H1 (cell line): ENCODE results near the gene TAS2R46. TPM values are rescaled to one million over a fixed set of nuclear protein-coding genes. Genes with fewer than 3 reads are reported as not detected.

Experiments
- CTCF ChIA-PET: fragments of 300-600 bp; sonication (Branson Sonifier 250); formaldehyde crosslinking; loops from one replicate; lab custom pipeline; 2021; ENCODE audit not compliant: partially characterized antibody; lab: Charles Lee
- POLR2A ChIA-PET: fragments of 300-600 bp; sonication (Branson Sonifier 250); formaldehyde crosslinking; loops from one replicate; lab custom pipeline; 2021; ENCODE audit warnings: inconsistent platforms; ENCODE audit not compliant: partially characterized antibody; lab: Charles Lee
- DNase-seq, 2 experiments: peaks; one replicate each; pipeline versions ENCODE4 v3.0.0 to v3.0.0-alpha.2; 2010 to 2022; ENCODE audit warnings: low spot score in 2 of 2, low read depth in 1 of 2, mixed read lengths in 1 of 2
- FAIRE-seq: peaks from 2 replicates; lab custom pipeline; 2011; peaks lifted over from hg19 to GRCh38; lab: Jason Lieb, UNC
- H2AFZ ChIP-seq: 2 replicates; pipeline ENCODE4 v1.8.1; 2012; ENCODE audit warnings: low read length, inconsistent platforms
- H2AK5ac ChIP-seq: 2 replicates; pipeline ENCODE4 v1.6.1; 2013; ENCODE audit warnings: low read depth, low read length
- H2BK120ac ChIP-seq: replicated peaks from 2 replicates; pipeline ENCODE3; 2013; ENCODE audit warnings: low read depth, low read length, inconsistent platforms
- H2BK12ac ChIP-seq: 2 replicates; pipeline ENCODE4 v1.6.1; 2013; ENCODE audit warnings: low read depth, low read length
- H2BK15ac ChIP-seq: 2 replicates; pipeline ENCODE4 v1.6.1; 2013; ENCODE audit warnings: low read length
- H2BK20ac ChIP-seq: 2 replicates; pipeline ENCODE4 v1.6.1; 2013; ENCODE audit warnings: low read length
- H2BK5ac ChIP-seq: 2 replicates; pipeline ENCODE4 v1.6.1; 2013; ENCODE audit warnings: low read depth, low read length
- H3K14ac ChIP-seq: 2 replicates; pipeline ENCODE4 v1.6.1; 2013; ENCODE audit warnings: inconsistent platforms; ENCODE audit not compliant: insufficient read length
- H3K18ac ChIP-seq: 2 replicates; pipeline ENCODE4 v1.6.1; 2013; ENCODE audit warnings: low read length; ENCODE audit errors: extremely low read depth
- H3K23ac ChIP-seq: 2 replicates; pipeline ENCODE4 v1.6.1; 2013; ENCODE audit warnings: inconsistent platforms; ENCODE audit not compliant: insufficient read length
- H3K23me2 ChIP-seq: 2 replicates; pipeline ENCODE4 v1.6.1; 2013; ENCODE audit warnings: low read depth, low read length
- H3K27ac ChIP-seq: 2 replicates; pipeline ENCODE4 v1.6.1; 2011; ENCODE audit warnings: low read depth, low read length, inconsistent platforms
- H3K27me3 ChIP-seq, 4 experiments: replicated peaks in 1 of 4; 1 replicate in 1 of 4; 2 replicates in 3 of 4; pipeline versions ENCODE4 v1.6.1 to v1.8.1; 2011 to 2013; ENCODE audit warnings: low read length in 3 of 4, mild to moderate bottlenecking in 3 of 4, inconsistent platforms in 2 of 4, mixed read lengths in 2 of 4, moderate library complexity in 1 of 4; ENCODE audit not compliant: control insufficient read depth in 3 of 4, insufficient read depth in 3 of 4; ENCODE audit errors: extremely low read depth in 1 of 4
- H3K36me3 ChIP-seq, 4 experiments: 2 replicates each; pipeline versions ENCODE4 v1.6.1 to v1.8.1; 2011 to 2013; ENCODE audit warnings: mild to moderate bottlenecking in 4 of 4, low read length in 3 of 4, moderate library complexity in 2 of 4, control low read depth in 1 of 4, inconsistent platforms in 1 of 4; ENCODE audit not compliant: insufficient read depth in 4 of 4, control insufficient read depth in 2 of 4
- H3K4ac ChIP-seq: replicated peaks from 2 replicates; pipeline ENCODE3; 2013; ENCODE audit warnings: low read length, low read depth, mixed read lengths, inconsistent platforms; ENCODE audit not compliant: insufficient read length
- H3K4me1 ChIP-seq, 4 experiments: replicated peaks in 1 of 4; 1 replicate in 1 of 4; 2 replicates in 3 of 4; pipeline versions ENCODE4 v1.6.1 to v1.8.1; 2011 to 2013; ENCODE audit warnings: low read length in 3 of 4, inconsistent platforms in 2 of 4, mixed read lengths in 1 of 4; ENCODE audit not compliant: insufficient read depth in 4 of 4, control insufficient read depth in 3 of 4
- H3K4me2 ChIP-seq, 2 experiments: 2 replicates each; pipeline versions ENCODE4 v1.6.1 to v1.8.1; 2011 to 2013; ENCODE audit warnings: low read depth in 2 of 2, low read length in 2 of 2, control low read depth in 1 of 2, inconsistent platforms in 1 of 2, mild to moderate bottlenecking in 1 of 2; ENCODE audit not compliant: insufficient read depth in 1 of 2
- H3K4me3 ChIP-seq, 4 experiments: fragments of 200-600, 300-600 bp in 1 of 4; sonication (generic), shearing (Covaris generic), sonication (Bioruptor Twin) in 1 of 4; 2 replicates each; pipeline versions ENCODE4 v1.5.1 to v1.8.1; 2011 to 2016; ENCODE audit warnings: low read length in 4 of 4, low read depth in 3 of 4, control low read depth in 2 of 4, inconsistent platforms in 2 of 4, mild to moderate bottlenecking in 2 of 4, mixed read lengths in 1 of 4, moderate library complexity in 1 of 4; ENCODE audit not compliant: insufficient read depth in 2 of 4; ENCODE audit errors: extremely low read depth in 1 of 4
- H3K56ac ChIP-seq: replicated peaks from 2 replicates; pipeline ENCODE3; 2013; ENCODE audit warnings: low read depth, mild to moderate bottlenecking, mixed read lengths, low read length, inconsistent platforms; ENCODE audit not compliant: insufficient read length
- H3K79me1 ChIP-seq: 2 replicates; pipeline ENCODE4 v1.6.1; 2013; ENCODE audit warnings: low read depth, low read length, control low read depth
- H3K79me2 ChIP-seq, 2 experiments: 2 replicates each; pipeline versions ENCODE4 v1.6.1 to v1.8.1; 2012 to 2013; ENCODE audit warnings: low read length in 2 of 2, mild to moderate bottlenecking in 2 of 2, inconsistent platforms in 1 of 2; ENCODE audit not compliant: insufficient read depth in 2 of 2, control insufficient read depth in 1 of 2
- H3K9ac ChIP-seq, 4 experiments: replicated peaks in 1 of 4; 1 replicate in 1 of 4; 2 replicates in 3 of 4; pipeline versions ENCODE4 v1.6.1 to v1.8.1; 2011 to 2013; ENCODE audit warnings: low read depth in 3 of 4, low read length in 3 of 4, control low read depth in 2 of 4, mild to moderate bottlenecking in 2 of 4, moderate library complexity in 2 of 4, inconsistent platforms in 1 of 4; ENCODE audit errors: extremely low read depth in 1 of 4
- H3K9me3 ChIP-seq, 2 experiments: 2 replicates each; pipeline versions ENCODE4 v1.6.1 to v1.8.1; 2012 to 2013; ENCODE audit warnings: mild to moderate bottlenecking in 2 of 2, moderate library complexity in 2 of 2, control low read depth in 1 of 2, inconsistent platforms in 1 of 2, low read depth in 1 of 2, low read length in 1 of 2, mixed read lengths in 1 of 2; ENCODE audit not compliant: insufficient read depth in 2 of 2
- H4K20me1 ChIP-seq, 2 experiments: replicated peaks in 1 of 2; 2 replicates each; pipeline versions ENCODE3 to v1.8.1; 2011 to 2013; ENCODE audit warnings: inconsistent platforms in 2 of 2, low read length in 2 of 2, mild to moderate bottlenecking in 1 of 2; ENCODE audit not compliant: insufficient read depth in 2 of 2, control insufficient read depth in 1 of 2
- H4K5ac ChIP-seq: 2 replicates; pipeline ENCODE4 v1.6.1; 2013; ENCODE audit warnings: low read length, low read depth, mixed read lengths, inconsistent platforms; ENCODE audit not compliant: insufficient read length
- H4K8ac ChIP-seq: 2 replicates; pipeline ENCODE4 v1.8.0; 2013; ENCODE audit warnings: mild to moderate bottlenecking, moderate library complexity, low read length, inconsistent platforms; ENCODE audit not compliant: insufficient read depth; ENCODE audit errors: extremely low read depth
- H4K91ac ChIP-seq: replicated peaks from 2 replicates; pipeline ENCODE3; 2013; ENCODE audit warnings: low read length, mixed read lengths, inconsistent platforms; ENCODE audit not compliant: insufficient read length
- KDM4A ChIP-seq: IDR thresholded peaks from one replicate; pipeline ENCODE4 v1.7.1; 2012; ENCODE audit warnings: low read depth, mild to moderate bottlenecking, moderate library complexity, low read length, inconsistent platforms; ENCODE audit not compliant: severe bottlenecking
- NRF1 ChIP-seq: IDR thresholded peaks from 2 replicates; pipeline ENCODE4 v1.6.1; 2011; ENCODE audit warnings: mild to moderate bottlenecking, low read depth, low read length, improper control_type of control experiment
- RAD21 ChIP-seq, 2 experiments: IDR thresholded peaks in 1 of 2; conservative IDR thresholded peaks in 1 of 2; 2 replicates each; pipeline ENCODE4 v1.6.1; 2011; ENCODE audit warnings: low read depth in 2 of 2, low read length in 2 of 2, improper control_type of control experiment in 1 of 2, inconsistent platforms in 1 of 2, mild to moderate bottlenecking in 1 of 2, moderate library complexity in 1 of 2
- TAF1 ChIP-seq: IDR thresholded peaks from 2 replicates; pipeline ENCODE4 v1.6.1; 2011; ENCODE audit warnings: mild to moderate bottlenecking, low read depth, low read length
- YY1 ChIP-seq: IDR thresholded peaks from 2 replicates; pipeline ENCODE4 v1.6.1; 2011; ENCODE audit warnings: low read depth, mild to moderate bottlenecking, low read length
- WGBS, 2 experiments: shearing (Covaris generic) in 1 of 2; methylation state at CpG; one replicate each; pipeline versions ENCODE4 v1.1.6 to v1.1.7; 2013 to 2015; ENCODE audit warnings: low lambda C conversion rate in 2 of 2, mixed read lengths in 2 of 2, inconsistent platforms in 1 of 2, low coverage in 1 of 2, missing lambda C conversion rate in 1 of 2; ENCODE audit not compliant: insufficient replicate concordance in 2 of 2, insufficient coverage in 1 of 2, insufficient read length in 1 of 2; ENCODE audit errors: extremely low coverage in 1 of 2, missing lambda C conversion rate in 1 of 2; 5-methylcytosine and 5-hydroxymethylcytosine counted together
- polyA plus RNA-seq, 7 experiments: library from polyadenylated mRNA; depleted of rRNA in 3 of 7; stranded (reverse) in 5 of 7; unstranded in 2 of 7; fragments of >200 nt in 5 of 7; fragments of 200-250 nt in 2 of 7; gene quantifications; 1 replicate in 5 of 7; 2 replicates in 1 of 7; 4 replicates in 1 of 7; pipeline versions ENCODE4 v1.2.1 to v1.2.3, GENCODE V29; 2011 to 2013; ENCODE audit warnings: missing spikeins in 2 of 7, mixed read lengths in 2 of 7
- total RNA-seq: library from RNA; stranded (reverse); fragmentation: NEBNext Ultra II Directional; extraction: Animal tissue kit (Norgen Biotek cat#: 25700); gene quantifications from 2 replicates; pipeline ENCODE4 v1.2.1, GENCODE V29; 2021
- TF ChIP-seq, protein P1 (sequence below): IDR thresholded peaks from 2 replicates; pipeline ENCODE4 v1.6.1; 2012; ENCODE audit warnings: inconsistent platforms

The TAS2R46 gene
- total and polyA plus RNA-seq, 2 of the 8 experiments (the other 6 are each of a cell fraction or from before 2014, with no cell fraction given): 0.14 TPM; not detected in 1

- no peak overlapping the region for H3K18ac ChIP-seq
- H3K79me1 ChIP-seq: no peaks in the 10 kb centered on the region
- H3K27ac ChIP-seq: no peak overlapping the region
- H3K4ac ChIP-seq: no peak overlapping the region
- FAIRE-seq (no peak), DNase-seq (no peak)
- POLR2A ChIA-PET: no interaction called here
- no peaks in the 10 kb centered on the region for H3K27me3 ChIP-seq
- H4K8ac ChIP-seq: no peak overlapping the region
- no peak overlapping the region for H3K56ac ChIP-seq
- H3K14ac ChIP-seq: no peak overlapping the region
- no peak for TF ChIP-seq KDM4A
- no peak for TF ChIP-seq YY1
- TF ChIP-seq RAD21 (IDR thresholded peaks at IDR 0.05 in 1 of 2, conservative IDR thresholded peaks at IDR 0.05 in 1 of 2; ENCODE audit: low read depth in 2 of 2, low read length in 2 of 2): no peak
- TF ChIP-seq NRF1: no peak
- TF ChIP-seq TAF1: no peak
- TF ChIP-seq, protein P1, sequence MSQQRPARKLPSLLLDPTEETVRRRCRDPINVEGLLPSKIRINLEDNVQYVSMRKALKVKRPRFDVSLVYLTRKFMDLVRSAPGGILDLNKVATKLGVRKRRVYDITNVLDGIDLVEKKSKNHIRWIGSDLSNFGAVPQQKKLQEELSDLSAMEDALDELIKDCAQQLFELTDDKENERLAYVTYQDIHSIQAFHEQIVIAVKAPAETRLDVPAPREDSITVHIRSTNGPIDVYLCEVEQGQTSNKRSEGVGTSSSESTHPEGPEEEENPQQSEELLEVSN: no peak
- no peak overlapping the region for H4K5ac ChIP-seq
- no peak overlapping the region for H2BK12ac ChIP-seq
- H3K4me2 ChIP-seq: no peak overlapping the region
- no peaks in the 10 kb centered on the region for H3K23me2 ChIP-seq
- H4K91ac ChIP-seq: no peak overlapping the region
- H3K79me2 ChIP-seq: no peaks in the 10 kb centered on the region
- no peaks in the 10 kb centered on the region; a peak in 1 of 8 replicates for H3K36me3 ChIP-seq
- no peak overlapping the region for H3K23ac ChIP-seq
- no peaks in the 10 kb centered on the region for H3K9me3 ChIP-seq
- CTCF ChIA-PET: no interaction called here
- H4K20me1 ChIP-seq: no peaks in the 10 kb centered on the region
- H3K4me3 ChIP-seq: no peak overlapping the region
- H3K9ac ChIP-seq: no peak overlapping the region
- no peak overlapping the region for H2AFZ ChIP-seq
- no peak overlapping the region for H2BK15ac ChIP-seq
- no peak overlapping the region for H2AK5ac ChIP-seq
- no peak overlapping the region for H2BK5ac ChIP-seq
- no peak overlapping the region for H2BK20ac ChIP-seq
- no peaks in the 10 kb centered on the region for H3K4me1 ChIP-seq
- no peak overlapping the region for H2BK120ac ChIP-seq
- WGBS, 2 experiments: 87% methylated on average over 3 of the region's 3 CpGs; no CpG with 5 or more reads in 1 of the 2 experiments
Observed at GRCh38 chr12:11085419-11085818, 23.3 kb upstream of the TAS2R46 start.
